Activated CD4-positive, CD25-positive, alpha-beta regulatory T cell treated with anti-CD3 and anti-CD28 coated beads, Interleukin-2, amount 50 U/mL, for 16 hours (primary cell): ENCODE measurements around the gene MAP4K2.

ENCODE experiments used
- DNase-seq: peaks from one replicate; pipeline ENCODE4 v3.0.0-alpha.2; 2020; ENCODE audit warnings: low read depth, low spot score

The MAP4K2 gene

DNA sequence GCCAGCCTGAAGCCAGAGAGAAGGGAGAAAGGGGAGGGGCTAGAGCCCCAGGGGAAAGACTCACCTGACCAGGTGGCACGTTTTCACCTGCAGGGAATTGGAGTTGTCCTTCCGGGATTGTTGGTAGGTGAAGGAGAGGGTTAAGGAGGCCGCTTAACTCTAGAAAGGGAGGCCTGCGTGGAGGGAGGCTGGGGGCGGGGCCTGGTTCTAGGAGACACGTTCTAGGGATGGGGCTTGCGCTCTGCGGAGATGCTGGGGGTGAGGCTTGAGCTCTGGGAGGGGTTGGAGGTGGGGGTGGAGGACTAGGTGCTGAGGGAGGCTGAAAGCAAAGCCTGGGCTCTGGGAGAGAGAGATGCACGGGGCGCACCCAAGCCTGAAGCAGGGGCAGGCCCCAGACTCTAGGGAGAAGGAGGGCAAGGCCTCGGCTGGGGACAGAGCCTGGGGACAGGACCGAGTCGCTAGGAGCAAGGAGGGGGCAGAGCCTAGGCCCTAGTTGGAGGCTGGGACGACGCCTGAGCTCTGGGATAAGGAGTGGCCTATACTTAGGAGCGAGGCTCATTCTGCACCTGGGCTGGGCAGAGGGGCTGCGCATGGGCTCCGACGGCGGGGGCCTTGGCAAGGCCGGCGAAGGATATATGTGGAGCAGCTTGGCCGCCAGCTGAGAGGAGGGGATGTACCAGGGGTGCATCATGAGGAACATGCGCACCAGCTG is 61.5 kb downstream of the MAP4K2 start:
- no peak for DNase-seq

DNA sequence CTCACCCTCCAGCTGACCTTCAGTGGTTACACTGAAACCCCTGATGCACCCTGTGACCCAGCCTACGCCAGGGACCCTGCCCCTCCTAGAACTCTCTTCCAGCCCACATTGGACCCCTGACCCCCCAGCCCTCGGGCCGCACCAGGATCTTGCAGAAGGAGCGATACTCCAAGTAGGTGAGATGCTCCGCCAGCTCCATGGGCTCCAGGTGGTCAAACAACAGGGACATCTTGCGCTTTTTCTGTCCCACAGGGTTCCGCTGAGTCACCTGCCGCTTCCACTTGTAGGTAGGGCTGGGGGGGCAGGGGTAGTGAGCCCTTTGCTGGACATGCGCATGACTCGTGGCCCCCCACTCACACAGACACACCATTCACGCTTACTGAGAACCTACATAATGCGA is 63.1 kb downstream of the MAP4K2 start:
- DNase-seq = no peak

DNA sequence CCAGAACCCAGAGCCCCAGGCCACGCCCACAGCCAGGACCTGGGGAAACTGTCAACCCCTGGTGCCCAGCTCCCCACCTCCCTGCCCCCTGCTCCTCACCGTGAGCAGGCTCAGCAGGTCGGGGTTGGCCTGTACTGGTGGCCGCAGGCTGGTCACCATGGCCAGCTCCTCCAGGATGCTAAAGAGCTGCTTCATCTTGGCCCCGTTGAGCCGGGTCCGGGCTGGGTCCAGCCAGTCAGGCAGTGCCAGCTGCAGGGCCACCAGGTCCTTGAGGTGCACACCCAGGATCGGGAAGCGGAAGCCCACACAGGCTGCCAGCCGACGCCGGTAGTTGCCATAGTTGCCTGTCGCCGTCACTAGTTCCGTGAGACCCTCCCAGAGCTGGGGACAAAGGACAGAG is 66.4 kb downstream of the MAP4K2 start:
- no peak for DNase-seq

DNA sequence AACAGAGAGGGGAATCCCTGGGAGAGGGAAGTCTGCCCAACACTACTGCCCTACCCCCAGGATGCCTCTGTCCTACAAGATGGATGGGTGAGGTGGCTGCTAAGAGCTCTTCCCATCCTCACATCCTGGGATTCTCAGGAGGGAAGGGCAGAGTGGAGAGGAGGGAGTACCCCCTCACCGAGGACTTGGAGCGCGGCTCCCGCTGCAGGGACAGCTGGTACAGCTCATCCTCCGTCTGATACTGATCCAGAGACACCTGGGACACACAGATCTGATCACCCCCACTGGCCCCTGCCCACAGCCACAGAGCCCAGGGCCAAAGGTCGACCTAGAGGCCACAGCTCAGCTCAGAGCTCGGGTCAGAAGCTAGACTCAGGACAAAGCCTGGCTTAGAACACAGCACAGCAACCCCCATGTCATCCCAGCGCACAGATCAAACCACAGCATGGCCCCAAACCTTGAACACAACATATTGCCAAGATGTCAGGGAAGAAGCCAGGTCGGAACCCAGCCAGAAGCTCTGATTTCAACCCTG is 67.2 kb downstream of the MAP4K2 start:
- DNase-seq = no peak
